ENCODE measurements around the gene ECI1. TPM values are rescaled to one million over a fixed set of nuclear protein-coding genes. Genes with fewer than 3 reads are reported as not detected.

Gene ECI1
- polyA plus RNA-seq, 4 donors, result 86.1 to 246 (median 166) TPM

DNA sequence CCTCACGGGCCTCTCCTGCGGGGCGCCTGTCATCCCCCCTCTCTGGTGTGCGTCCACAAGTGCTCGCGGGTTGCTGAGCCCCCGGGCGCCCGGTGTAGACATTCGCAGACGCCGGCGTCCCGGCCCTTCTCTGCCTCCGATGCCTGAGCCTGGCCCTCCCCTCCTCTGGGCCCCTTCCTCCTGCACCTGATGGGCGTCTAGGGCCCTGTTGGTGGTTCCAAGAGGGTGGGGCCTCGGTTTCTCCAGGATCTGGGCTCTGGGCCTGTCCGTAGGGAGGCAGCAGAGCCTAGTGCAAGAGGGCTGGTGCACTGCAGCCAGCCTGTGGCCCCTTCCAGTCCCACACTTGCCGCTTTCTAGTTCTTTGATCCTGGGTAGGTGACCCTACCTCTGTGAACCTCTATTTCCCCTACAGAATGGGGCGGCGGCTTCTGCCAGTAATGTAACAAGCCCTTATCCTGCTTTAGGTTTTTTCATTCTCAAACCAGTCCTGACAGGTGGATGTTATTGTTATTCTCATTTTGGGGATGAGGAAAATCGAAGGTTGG lies 27.4 kb downstream of the ECI1 start:
- no peaks in the 10 kb centered on the region for H3K27me3 ChIP-seq (ENCODE audit: control insufficient read depth in 3 of 3, insufficient read depth in 3 of 3, low read length in 3 of 3)
- peaks cover 0 to 30% (median 3%) of the 10 kb centered on the region in 3 donors for H3K36me3 ChIP-seq (ENCODE audit: control insufficient read depth in 3 of 3, insufficient read depth in 2 of 3, low read depth in 1 of 3, low read length in 3 of 3)
- no peaks in the 10 kb centered on the region for H3K9me3 ChIP-seq (ENCODE audit: control insufficient read depth in 2 of 2, insufficient read depth in 1 of 2, low read depth in 1 of 2, low read length in 1 of 2)
- peaks cover 0 to 11% (median 2%) of the 10 kb centered on the region in 3 donors for H3K4me1 ChIP-seq (ENCODE audit: control insufficient read depth in 3 of 3, insufficient read depth in 2 of 3, low read depth in 1 of 3, low read length in 2 of 3)
- H3K27ac ChIP-seq (ENCODE audit: low read depth in 1 of 3, low read length in 2 of 3), result peak overlapping the region; percentile 73 to 89 (median 87)
- peak overlapping the region; percentile 83 to 99 (median 86) for H3K4me3 ChIP-seq (ENCODE audit: low read depth in 1 of 3, low read length in 3 of 3)
- WGBS, 3 donors, result 3 to 4% (median 4%) methylated on average over 18 to 22 of the region's 22 CpGs
- DNase-seq (peak; percentile 65 to 68), FAIRE-seq (no peak)

DNA sequence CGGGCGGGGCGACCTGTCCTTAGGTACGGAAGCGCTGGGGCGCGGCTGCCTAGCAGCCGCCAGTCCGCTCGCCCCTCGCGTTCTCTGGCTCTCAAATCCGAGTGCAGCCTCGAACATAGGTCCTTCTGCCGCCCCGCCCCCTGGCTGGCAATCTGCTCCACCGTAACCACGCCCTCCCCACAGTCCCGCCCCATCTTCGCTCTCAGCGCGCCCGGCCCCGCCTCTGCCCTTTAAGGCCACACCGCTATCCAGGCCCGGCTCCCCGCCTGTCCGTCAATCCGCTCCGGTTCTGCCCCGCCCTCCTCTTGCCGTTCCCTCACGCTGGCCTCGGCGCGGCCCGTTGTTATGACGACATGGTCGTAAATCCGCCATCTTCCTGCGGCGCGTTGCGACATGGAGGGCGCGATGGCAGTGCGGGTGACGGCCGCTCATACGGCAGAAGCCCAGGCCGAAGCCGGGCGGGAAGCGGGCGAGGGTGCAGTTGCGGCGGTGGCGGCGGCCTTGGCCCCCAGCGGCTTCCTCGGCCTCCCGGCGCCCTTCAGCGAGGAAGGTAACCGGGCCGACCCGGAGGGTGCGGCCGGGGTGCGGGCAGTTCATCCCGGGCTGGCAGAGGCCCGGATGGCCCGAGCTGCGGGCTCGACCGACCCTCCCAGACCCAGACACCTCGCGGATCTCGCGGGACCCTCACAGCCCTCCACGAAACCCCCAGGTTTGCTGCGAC lies 28.0 kb downstream of the ECI1 start, which contains the start of gene E4F1:
Gene E4F1, plus strand, starts transcription at position 371 of the 721 bp plus-strand sequence. Its CDS starts 23 bp downstream, at position 394.
- Histone ChIP-seq H3K9me3 (ENCODE audit: control insufficient read depth in 2 of 2, insufficient read depth in 1 of 2, low read depth in 1 of 2, low read length in 1 of 2) (no peaks in the 10 kb centered on the region), H3K27me3 (ENCODE audit: control insufficient read depth in 3 of 3, insufficient read depth in 3 of 3, low read length in 3 of 3) (no peaks in the 10 kb centered on the region), H3K36me3 (ENCODE audit: control insufficient read depth in 3 of 3, insufficient read depth in 2 of 3, low read depth in 1 of 3, low read length in 3 of 3) (peaks cover 0 to 23% (median 0%) of the 10 kb centered on the region in 3 donors), H3K4me1 (ENCODE audit: control insufficient read depth in 3 of 3, insufficient read depth in 2 of 3, low read depth in 1 of 3, low read length in 2 of 3) (peaks cover 0 to 11% (median 2%) of the 10 kb centered on the region in 3 donors), H3K4me3 (ENCODE audit: low read depth in 1 of 3, low read length in 3 of 3) (peak within 1 kb of the TSS; percentile 83 to 99 (median 86)), H3K27ac (ENCODE audit: low read depth in 1 of 3, low read length in 2 of 3) (peak within 1 kb of the TSS; percentile 73 to 89 (median 87))
- 0 to 1% (median 0%) methylated on average over 68 to 82 of the region's 82 CpGs for WGBS, 3 donors
- FAIRE-seq, result no peak
- DNase-seq, result peak; percentile 99 to 100

DNA sequence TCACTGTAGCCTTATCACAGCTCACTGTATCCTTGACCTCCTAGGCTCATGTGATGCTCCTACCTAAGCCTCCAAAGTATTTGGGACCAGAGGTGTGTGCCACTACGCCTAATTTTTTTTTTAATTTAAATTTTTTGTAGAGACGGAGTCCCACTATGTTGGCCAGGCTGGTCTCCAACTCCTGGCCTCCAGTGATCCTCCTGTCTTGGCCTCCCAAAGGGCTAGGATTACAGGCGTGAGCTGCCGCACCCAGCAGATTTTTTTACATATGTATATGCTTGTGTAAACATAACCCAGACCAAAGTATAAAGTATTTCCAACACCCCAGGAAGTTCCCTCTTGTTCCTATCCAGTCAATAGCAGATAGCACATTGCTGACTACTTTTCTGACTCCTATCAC lies 35.1 kb downstream of the ECI1 start:
- 77 to 86% (median 80%) methylated on average over 4 of the region's 4 CpGs for WGBS, 3 donors
- no peaks in the 10 kb centered on the region for H3K9me3 ChIP-seq (ENCODE audit: control insufficient read depth in 2 of 2, insufficient read depth in 1 of 2, low read depth in 1 of 2, low read length in 1 of 2)
- peaks cover 2 to 19% (median 6%) of the 10 kb centered on the region in 3 donors for H3K4me1 ChIP-seq (ENCODE audit: control insufficient read depth in 3 of 3, insufficient read depth in 2 of 3, low read depth in 1 of 3, low read length in 2 of 3)
- H3K4me3 ChIP-seq (ENCODE audit: low read depth in 1 of 3, low read length in 3 of 3), result no peak overlapping the region
- DNase-seq (peak; percentile 21 to 40), FAIRE-seq (no peak)
- peaks cover 0 to 17% (median 0%) of the 10 kb centered on the region in 3 donors for H3K36me3 ChIP-seq (ENCODE audit: control insufficient read depth in 3 of 3, insufficient read depth in 2 of 3, low read depth in 1 of 3, low read length in 3 of 3)
- H3K27me3 ChIP-seq (ENCODE audit: control insufficient read depth in 3 of 3, insufficient read depth in 3 of 3, low read length in 3 of 3), result no peaks in the 10 kb centered on the region
- no peak overlapping the region for H3K27ac ChIP-seq (ENCODE audit: low read depth in 1 of 3, low read length in 2 of 3)

GRCh38 chr16:2214719-2214968 lies 36.7 kb downstream of the ECI1 start, which contains the start of gene PGP:
PGP (minus strand) TSS chr16:2214840; CDS start chr16:2214777, 63 bp downstream.
- H3K4me1 ChIP-seq (ENCODE audit: control insufficient read depth in 3 of 3, insufficient read depth in 2 of 3, low read depth in 1 of 3, low read length in 2 of 3), result peaks cover 2 to 19% (median 6%) of the 10 kb centered on the region in 3 donors
- DNase-seq (no peak), FAIRE-seq (no peak)
- H3K9me3 ChIP-seq (ENCODE audit: control insufficient read depth in 2 of 2, insufficient read depth in 1 of 2, low read depth in 1 of 2, low read length in 1 of 2), result no peaks in the 10 kb centered on the region
- peak within 1 kb of the TSS; percentile 58 to 86 (median 73) for H3K4me3 ChIP-seq (ENCODE audit: low read depth in 1 of 3, low read length in 3 of 3)
- H3K36me3 ChIP-seq (ENCODE audit: control insufficient read depth in 3 of 3, insufficient read depth in 2 of 3, low read depth in 1 of 3, low read length in 3 of 3), result peaks cover 0 to 31% (median 0%) of the 10 kb centered on the region in 3 donors
- peak within 1 kb of the TSS; percentile 90 to 97 (median 91) for H3K27ac ChIP-seq (ENCODE audit: low read depth in 1 of 3, low read length in 2 of 3)
- H3K27me3 ChIP-seq (ENCODE audit: control insufficient read depth in 3 of 3, insufficient read depth in 3 of 3, low read length in 3 of 3), result no peaks in the 10 kb centered on the region
- WGBS, 3 donors, result 0 to 1% (median 0%) methylated on average over 9 to 48 of the region's 48 CpGs

DNA sequence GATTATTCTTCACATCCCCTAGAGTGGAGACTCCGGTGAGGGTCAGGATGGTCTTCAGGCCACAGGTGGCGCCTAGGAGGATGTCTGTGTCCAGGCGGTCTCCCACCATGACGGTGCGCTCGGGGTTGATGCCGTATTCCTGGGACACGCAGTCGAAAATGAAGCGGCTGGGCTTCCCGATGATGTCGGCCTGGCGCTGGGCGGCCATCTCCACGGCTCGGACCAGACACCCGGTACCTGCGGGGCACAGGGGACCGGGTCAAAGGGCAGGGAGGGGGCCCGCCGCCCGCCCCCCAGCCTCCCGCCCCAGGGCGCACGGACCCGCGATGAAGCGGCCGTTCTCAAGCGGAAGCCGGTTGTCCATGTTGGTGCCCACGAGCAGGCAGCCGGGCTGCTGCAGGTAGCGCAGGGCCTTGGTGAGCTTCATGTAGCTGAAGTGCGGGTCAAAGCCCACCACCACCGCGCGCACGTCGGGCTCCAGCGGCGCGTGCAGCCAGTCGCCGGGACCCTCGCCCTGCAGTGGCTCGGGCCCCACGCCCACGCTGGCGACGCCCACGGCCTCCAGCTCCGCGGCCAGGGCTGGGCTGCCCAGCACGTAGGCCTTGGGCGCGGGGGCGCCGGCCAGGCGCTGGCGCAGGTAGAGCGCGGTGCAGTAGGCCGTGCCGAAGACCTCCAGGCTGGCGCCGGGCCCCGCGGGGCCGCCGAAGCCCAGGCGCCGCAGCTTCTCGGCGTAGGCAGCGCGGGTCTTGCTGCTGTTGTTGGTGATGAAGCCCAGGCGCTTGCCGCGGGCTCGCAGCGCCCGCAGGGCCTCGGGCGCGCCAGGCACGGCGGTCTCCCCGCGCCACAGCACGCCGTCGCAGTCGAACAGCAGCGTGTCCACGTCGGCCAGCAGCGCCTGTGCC lies 37.3 kb downstream of the ECI1 start:
- H3K27ac ChIP-seq (ENCODE audit: low read depth in 1 of 3, low read length in 2 of 3), result peak overlapping the region in 2 of 3 donors; percentile 81 to 91
- FAIRE-seq (no peak), DNase-seq (peak in 1 of 2 donors; percentile 36)
- peak overlapping the region; percentile 50 to 86 (median 60) for H3K4me3 ChIP-seq (ENCODE audit: low read depth in 1 of 3, low read length in 3 of 3)
- 1% methylated on average over 49 to 98 of the region's 98 CpGs for WGBS, 3 donors
- no peaks in the 10 kb centered on the region for H3K27me3 ChIP-seq (ENCODE audit: control insufficient read depth in 3 of 3, insufficient read depth in 3 of 3, low read length in 3 of 3)
- peaks cover 2 to 19% (median 6%) of the 10 kb centered on the region in 3 donors for H3K4me1 ChIP-seq (ENCODE audit: control insufficient read depth in 3 of 3, insufficient read depth in 2 of 3, low read depth in 1 of 3, low read length in 2 of 3)
- no peaks in the 10 kb centered on the region for H3K9me3 ChIP-seq (ENCODE audit: control insufficient read depth in 2 of 2, insufficient read depth in 1 of 2, low read depth in 1 of 2, low read length in 1 of 2)
- peaks cover 0 to 37% (median 0%) of the 10 kb centered on the region in 3 donors for H3K36me3 ChIP-seq (ENCODE audit: control insufficient read depth in 3 of 3, insufficient read depth in 2 of 3, low read depth in 1 of 3, low read length in 3 of 3)

DNA sequence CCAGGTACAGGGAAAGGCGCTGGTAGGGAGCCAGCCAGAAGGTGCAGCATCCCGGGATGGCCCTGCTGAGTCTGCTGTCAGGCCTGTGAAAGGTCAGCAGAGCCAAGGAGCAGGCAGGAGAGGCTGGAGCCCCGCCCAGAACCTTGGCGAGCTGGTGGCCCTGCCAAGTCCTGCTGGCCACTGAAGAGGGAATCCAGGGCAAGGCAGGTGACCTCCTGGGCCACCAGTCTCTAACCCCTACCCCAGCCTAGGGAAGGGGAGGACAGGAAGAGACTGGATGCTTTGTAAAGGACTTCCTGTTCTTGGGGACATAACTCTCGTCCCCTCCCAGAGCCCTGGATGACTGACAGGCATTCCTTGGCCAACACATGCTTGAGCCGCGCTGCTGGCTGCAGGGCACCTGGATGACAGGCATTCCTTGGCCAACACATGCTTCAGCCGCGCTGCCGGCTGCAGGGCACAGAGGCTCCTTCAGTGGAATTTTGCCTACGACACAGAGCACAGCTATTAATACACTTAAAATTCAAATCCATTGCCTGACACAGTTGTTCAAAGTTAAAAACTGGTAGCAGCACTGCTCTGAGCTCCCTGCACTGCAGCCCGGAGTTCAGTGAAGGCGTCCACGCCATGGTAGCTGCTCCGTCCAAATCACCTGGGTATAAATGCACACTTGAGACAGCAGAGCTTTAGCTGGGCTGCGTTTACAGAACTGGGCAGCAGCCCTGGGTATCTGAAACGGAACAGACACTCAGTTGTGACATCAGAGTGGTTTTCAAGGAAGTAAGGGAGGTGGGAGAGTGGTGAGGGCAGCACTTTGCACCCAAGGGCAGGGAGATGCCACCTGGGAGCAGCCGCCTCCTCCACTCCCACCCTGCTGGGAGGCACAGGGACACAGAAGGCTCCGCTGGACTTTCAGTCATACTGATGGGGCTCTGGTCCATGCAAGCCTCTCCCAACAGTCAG lies 38.7 kb downstream of the ECI1 start:
- WGBS, 3 donors, result 26 to 64% (median 37%) methylated on average over 19 of the region's 19 CpGs
- Histone ChIP-seq H3K9me3 (ENCODE audit: control insufficient read depth in 2 of 2, insufficient read depth in 1 of 2, low read depth in 1 of 2, low read length in 1 of 2) (no peaks in the 10 kb centered on the region), H3K27ac (ENCODE audit: low read depth in 1 of 3, low read length in 2 of 3) (peak overlapping the region in 1 of 3 donors; percentile 14), H3K4me1 (ENCODE audit: control insufficient read depth in 3 of 3, insufficient read depth in 2 of 3, low read depth in 1 of 3, low read length in 2 of 3) (peaks cover 2 to 19% (median 6%) of the 10 kb centered on the region in 3 donors), H3K27me3 (ENCODE audit: control insufficient read depth in 3 of 3, insufficient read depth in 3 of 3, low read length in 3 of 3) (no peaks in the 10 kb centered on the region), H3K4me3 (ENCODE audit: low read depth in 1 of 3, low read length in 3 of 3) (peak overlapping the region in 2 of 3 donors; percentile 60 to 86), H3K36me3 (ENCODE audit: control insufficient read depth in 3 of 3, insufficient read depth in 2 of 3, low read depth in 1 of 3, low read length in 3 of 3) (peaks cover 0 to 51% (median 0%) of the 10 kb centered on the region in 3 donors)
- FAIRE-seq, result no peak
- DNase-seq, result peak; percentile 66 to 78

DNA sequence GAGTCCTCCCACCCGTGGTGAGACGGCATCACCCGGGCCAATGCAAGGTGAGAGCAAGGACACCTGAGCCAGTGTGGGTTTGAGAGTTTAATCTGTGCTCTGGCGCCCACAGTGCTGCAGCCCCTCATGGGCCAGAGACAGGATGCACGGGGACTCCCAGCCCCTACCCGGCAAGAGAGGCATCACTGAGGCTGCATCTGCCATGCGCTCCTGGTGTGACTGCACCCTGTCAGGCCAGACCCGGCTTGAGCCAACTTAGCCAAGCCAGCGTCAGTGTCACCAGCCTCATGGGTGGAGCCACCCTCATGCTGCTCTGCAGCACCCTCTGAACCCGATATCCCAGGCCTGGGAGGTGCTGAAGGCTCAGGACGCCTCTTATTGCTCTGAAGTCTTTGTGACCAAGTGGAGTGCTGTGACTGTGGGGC lies 39.5 kb downstream of the ECI1 start:
- Histone ChIP-seq H3K4me3 (ENCODE audit: low read depth in 1 of 3, low read length in 3 of 3) (no peak overlapping the region), H3K27me3 (ENCODE audit: control insufficient read depth in 3 of 3, insufficient read depth in 3 of 3, low read length in 3 of 3) (no peaks in the 10 kb centered on the region), H3K27ac (ENCODE audit: low read depth in 1 of 3, low read length in 2 of 3) (peak overlapping the region in 1 of 3 donors; percentile 5), H3K36me3 (ENCODE audit: control insufficient read depth in 3 of 3, insufficient read depth in 2 of 3, low read depth in 1 of 3, low read length in 3 of 3) (peaks cover 0 to 58% (median 0%) of the 10 kb centered on the region in 3 donors), H3K9me3 (ENCODE audit: control insufficient read depth in 2 of 2, insufficient read depth in 1 of 2, low read depth in 1 of 2, low read length in 1 of 2) (no peaks in the 10 kb centered on the region), H3K4me1 (ENCODE audit: control insufficient read depth in 3 of 3, insufficient read depth in 2 of 3, low read depth in 1 of 3, low read length in 2 of 3) (peaks cover 2 to 19% (median 6%) of the 10 kb centered on the region in 3 donors)
- DNase-seq, result no peak
- FAIRE-seq, result no peak
- WGBS, 3 donors, result 67 to 85% (median 71%) methylated on average over 11 of the region's 11 CpGs
